ENCODE data around the gene PPP6C.

- TF ChIP-seq CTCF (IDR thresholded peaks at IDR 0.05) (no peak), POLR2A (IDR thresholded peaks at IDR 0.05) (no peak)
Observed at GRCh38 chr9:125204477-125204876, 14.9 kb upstream of the PPP6C start.

All from esophagus squamous epithelium (tissue), 4 donors.